Measurements from ENCODE around the gene DAD1. TPM values are rescaled to one million over a fixed set of nuclear protein-coding genes. Genes with fewer than 3 reads are reported as not detected.

The DAD1 gene
- total RNA-seq, 1 donor from 2014 or later: 229 TPM

- Mint-ChIP-seq H3K27ac (peak overlapping the region; percentile 91), H3K27me3 (ENCODE audit: insufficient read depth) (no peaks in the 10 kb centered on the region), H3K4me1 (ENCODE audit: low read depth) (peaks cover 93% of the 10 kb centered on the region), H3K36me3 (ENCODE audit: low read depth) (peaks cover 89% of the 10 kb centered on the region), H3K9me3 (no peaks in the 10 kb centered on the region), H3K4me3 (peak overlapping the region; percentile 80)
- intact Hi-C loops (cut with micrococcal nuclease): loop anchor here (1.0 to 5.0 kb wide), 4 partner anchors 9 to 1268 kb away; partner anchors contain the start of gene HNRNPC
- no peak for DNase-seq (ENCODE audit: low spot score)
Observed at GRCh38 chr14:22535126-22535525, 53.9 kb downstream of the DAD1 start.

GRCh38 chr14:22534547-22534946 lies 54.5 kb downstream of the DAD1 start:
- intact Hi-C loops (cut with micrococcal nuclease): loop anchor here (5.0 kb wide), 1 partner anchor 1898 kb away; no protein-coding TSS in a partner anchor
- H3K36me3 Mint-ChIP-seq (ENCODE audit: low read depth): peaks cover 89% of the 10 kb centered on the region
- peak overlapping the region; percentile 91 for H3K27ac Mint-ChIP-seq
- DNase-seq (ENCODE audit: low spot score): no peak
- no peaks in the 10 kb centered on the region for H3K27me3 Mint-ChIP-seq (ENCODE audit: insufficient read depth)
- peak overlapping the region; percentile 80 for H3K4me3 Mint-ChIP-seq
- no peaks in the 10 kb centered on the region for H3K9me3 Mint-ChIP-seq
- peaks cover 93% of the 10 kb centered on the region for H3K4me1 Mint-ChIP-seq (ENCODE audit: low read depth)

GRCh38 chr14:22533739-22534359 lies 55.2 kb downstream of the DAD1 start:
- Mint-ChIP-seq H3K27me3 (ENCODE audit: insufficient read depth) (no peaks in the 10 kb centered on the region), H3K9me3 (no peaks in the 10 kb centered on the region), H3K27ac (peak overlapping the region; percentile 95), H3K36me3 (ENCODE audit: low read depth) (peaks cover 89% of the 10 kb centered on the region), H3K4me1 (ENCODE audit: low read depth) (peaks cover 93% of the 10 kb centered on the region), H3K4me3 (peak overlapping the region; percentile 80)
- intact Hi-C loops (cut with micrococcal nuclease): loop anchor here (5.0 kb wide), 1 partner anchor 1898 kb away; no protein-coding TSS in a partner anchor
- DNase-seq (ENCODE audit: low spot score): no peak

- intact Hi-C loops (cut with micrococcal nuclease): loop anchor here (5.0 kb wide), 1 partner anchor 1899 kb away; no protein-coding TSS in a partner anchor
- H3K27me3 Mint-ChIP-seq (ENCODE audit: insufficient read depth): no peaks in the 10 kb centered on the region
- H3K9me3 Mint-ChIP-seq: no peaks in the 10 kb centered on the region
- H3K4me3 Mint-ChIP-seq: peak overlapping the region; percentile 80
- peak overlapping the region; percentile 95 for H3K27ac Mint-ChIP-seq
- no peak for DNase-seq (ENCODE audit: low spot score)
- H3K36me3 Mint-ChIP-seq (ENCODE audit: low read depth): peaks cover 89% of the 10 kb centered on the region
- H3K4me1 Mint-ChIP-seq (ENCODE audit: low read depth): peaks cover 93% of the 10 kb centered on the region
Observed at GRCh38 chr14:22533057-22533704, 55.8 kb downstream of the DAD1 start.

- Mint-ChIP-seq H3K36me3 (ENCODE audit: low read depth) (peaks cover 87% of the 10 kb centered on the region), H3K4me1 (ENCODE audit: low read depth) (peaks cover 90% of the 10 kb centered on the region), H3K4me3 (peak overlapping the region; percentile 80), H3K9me3 (no peaks in the 10 kb centered on the region), H3K27ac (peak overlapping the region; percentile 95), H3K27me3 (ENCODE audit: insufficient read depth) (no peaks in the 10 kb centered on the region)
- DNase-seq (ENCODE audit: low spot score): no peak
- intact Hi-C loops (cut with micrococcal nuclease): loop anchor here (5.0 kb wide), 1 partner anchor 1900 kb away; no protein-coding TSS in a partner anchor
Observed at GRCh38 chr14:22532345-22533056, 56.5 kb downstream of the DAD1 start.

- Mint-ChIP-seq H3K27ac (peak overlapping the region; percentile 95), H3K9me3 (no peaks in the 10 kb centered on the region), H3K27me3 (ENCODE audit: insufficient read depth) (no peaks in the 10 kb centered on the region), H3K4me1 (ENCODE audit: low read depth) (peaks cover 90% of the 10 kb centered on the region), H3K4me3 (peak overlapping the region; percentile 80), H3K36me3 (ENCODE audit: low read depth) (peaks cover 86% of the 10 kb centered on the region)
- no peak for DNase-seq (ENCODE audit: low spot score)
- intact Hi-C loops (cut with micrococcal nuclease): loop anchor here (1.0 to 5.0 kb wide), 3 partner anchors 9 to 1901 kb away; no protein-coding TSS in a partner anchor
Observed at GRCh38 chr14:22531451-22532344, 57.3 kb downstream of the DAD1 start.

- DNase-seq (ENCODE audit: low spot score): no peak
- Mint-ChIP-seq H3K4me3 (peak overlapping the region; percentile 84), H3K9me3 (no peaks in the 10 kb centered on the region), H3K4me1 (ENCODE audit: low read depth) (peaks cover 95% of the 10 kb centered on the region), H3K36me3 (ENCODE audit: low read depth) (peaks cover 90% of the 10 kb centered on the region), H3K27ac (peak overlapping the region; percentile 93), H3K27me3 (ENCODE audit: insufficient read depth) (no peaks in the 10 kb centered on the region)
- intact Hi-C loops (cut with micrococcal nuclease): loop anchor here (5.0 kb wide), 1 partner anchor 1902 kb away; no protein-coding TSS in a partner anchor
Observed at GRCh38 chr14:22530127-22530526, 58.9 kb downstream of the DAD1 start.

GRCh38 chr14:22526744-22527143 lies 62.3 kb downstream of the DAD1 start:
- intact Hi-C loops (cut with micrococcal nuclease): loop anchor here (1.0 to 10.0 kb wide), 3 partner anchors 9 to 1038 kb away; partner anchors contain the start of gene AP1G2
- peaks cover 95% of the 10 kb centered on the region for H3K4me1 Mint-ChIP-seq (ENCODE audit: low read depth)
- peak overlapping the region; percentile 84 for H3K4me3 Mint-ChIP-seq
- no peak for DNase-seq (ENCODE audit: low spot score)
- peaks cover 87% of the 10 kb centered on the region for H3K36me3 Mint-ChIP-seq (ENCODE audit: low read depth)
- peak overlapping the region; percentile 95 for H3K27ac Mint-ChIP-seq
- H3K9me3 Mint-ChIP-seq: no peaks in the 10 kb centered on the region
- H3K27me3 Mint-ChIP-seq (ENCODE audit: insufficient read depth): no peaks in the 10 kb centered on the region

- H3K9me3 Mint-ChIP-seq: no peaks in the 10 kb centered on the region
- peak overlapping the region; percentile 84 for H3K4me3 Mint-ChIP-seq
- H3K27me3 Mint-ChIP-seq (ENCODE audit: insufficient read depth): no peaks in the 10 kb centered on the region
- peak overlapping the region; percentile 95 for H3K27ac Mint-ChIP-seq
- H3K36me3 Mint-ChIP-seq (ENCODE audit: low read depth): peaks cover 86% of the 10 kb centered on the region
- DNase-seq (ENCODE audit: low spot score): no peak
- intact Hi-C loops (cut with micrococcal nuclease): loop anchor here (1.0 to 10.0 kb wide), 3 partner anchors 9 to 1039 kb away; partner anchors contain the start of gene AP1G2
- H3K4me1 Mint-ChIP-seq (ENCODE audit: low read depth): peaks cover 95% of the 10 kb centered on the region
Observed at GRCh38 chr14:22526218-22526617, 62.8 kb downstream of the DAD1 start.

- no peak for DNase-seq (ENCODE audit: low spot score)
- Mint-ChIP-seq H3K4me1 (ENCODE audit: low read depth) (peaks cover 97% of the 10 kb centered on the region), H3K27ac (peak overlapping the region; percentile 95), H3K36me3 (ENCODE audit: low read depth) (peaks cover 89% of the 10 kb centered on the region), H3K4me3 (peak overlapping the region; percentile 84), H3K27me3 (ENCODE audit: insufficient read depth) (no peaks in the 10 kb centered on the region), H3K9me3 (no peaks in the 10 kb centered on the region)
- intact Hi-C loops (cut with micrococcal nuclease): loop anchor here (1.0 to 10.0 kb wide), 4 partner anchors 8 to 1040 kb away; partner anchors contain the start of gene AP1G2
Observed at GRCh38 chr14:22524784-22525161, 64.3 kb downstream of the DAD1 start.

GRCh38 chr14:22524115-22524783 lies 64.8 kb downstream of the DAD1 start:
- no peaks in the 10 kb centered on the region for H3K27me3 Mint-ChIP-seq (ENCODE audit: insufficient read depth)
- no peak for DNase-seq (ENCODE audit: low spot score)
- H3K9me3 Mint-ChIP-seq: no peaks in the 10 kb centered on the region

More at GRCh38 chr14:22524115-22524783, 64.8 kb downstream of the DAD1 start:
- Mint-ChIP-seq H3K4me1 (ENCODE audit: low read depth) (peaks cover 97% of the 10 kb centered on the region), H3K4me3 (peak overlapping the region; percentile 84), H3K36me3 (ENCODE audit: low read depth) (peaks cover 89% of the 10 kb centered on the region), H3K27ac (peak overlapping the region; percentile 95)
- intact Hi-C loops (cut with micrococcal nuclease): loop anchor here (1.0 to 10.0 kb wide), 4 partner anchors 8 to 1041 kb away; partner anchors contain the start of gene AP1G2

Data from activated T-helper 1 cell treated with anti-CD3 and anti-CD28 coated beads, Interleukin-12 subunit alpha, Interleukin-12 subunit beta, Interleukin-2, Interleukin-4 antibody, amounts not matched to agents 30 ng/mL and 10 ng/mL and 1 ng/mL, durations not matched to agents 14 hours and 24 hours and 36 hours (primary cell).